A673 (cell line): Measurements from ENCODE around the gene NF1. TPM values are rescaled to one million over a fixed set of nuclear protein-coding genes. Genes with fewer than 3 reads are reported as not detected.

Experiments used
- BruUV-seq: library from RNA; stranded (reverse); fragments of 400-500 nt; replicated peaks from 2 replicates; lab custom pipeline; 2021; lab: Mats Ljungman, UMichigan
- CTCF ChIA-PET: fragments of 300-600 bp; sonication (Branson Sonifier 250); formaldehyde crosslinking; loops from one replicate; lab custom pipeline; 2022; ENCODE audit warnings: antibody characterized with exemption; lab: Charles Lee
- POLR2A ChIA-PET: fragments of 300-600 bp; sonication (Branson Sonifier 250); formaldehyde crosslinking; loops from one replicate; lab custom pipeline; 2022; ENCODE audit warnings: antibody characterized with exemption; ENCODE audit not compliant: low non-redundant PET; lab: Charles Lee
- DNase-seq: peaks from one replicate; pipeline ENCODE4 v3.0.0-alpha.2; 2015; ENCODE audit warnings: low spot score
- H3K27ac ChIP-seq: fragments of 200-600 bp; sonication (generic); 2 replicates; pipeline ENCODE4 v1.5.1; 2016; ENCODE audit warnings: mixed run types, low read depth, mild to moderate bottlenecking, mixed read lengths, antibody characterized with exemption, low read length; ENCODE audit not compliant: poor library complexity, severe bottlenecking
- H3K27me3 ChIP-seq: fragments of 200-600 bp; sonication (generic); replicated peaks from 2 replicates; pipeline ENCODE4 v1.6.1; 2017; ENCODE audit warnings: mixed run types, low read depth, mild to moderate bottlenecking, mixed read lengths, antibody characterized with exemption, low read length; ENCODE audit not compliant: insufficient read depth, poor library complexity
- H3K36me3 ChIP-seq: fragments of 200-600 bp; sonication (generic); 2 replicates; pipeline ENCODE4 v1.6.1; 2016; ENCODE audit warnings: mixed run types, mild to moderate bottlenecking, mixed read lengths, antibody characterized with exemption, low read length; ENCODE audit not compliant: insufficient read depth, poor library complexity, severe bottlenecking
- H3K4me1 ChIP-seq: fragments of 200-600 bp; sonication (generic); 2 replicates; pipeline ENCODE4 v1.6.1; 2017; ENCODE audit warnings: mixed run types, mild to moderate bottlenecking, mixed read lengths, antibody characterized with exemption, low read length; ENCODE audit not compliant: insufficient read depth, poor library complexity, severe bottlenecking
- H3K4me3 ChIP-seq: fragments of 200-600 bp; sonication (generic); 2 replicates; pipeline ENCODE4 v1.5.1; 2016; ENCODE audit warnings: low read depth, mixed run types, mild to moderate bottlenecking, mixed read lengths, low read length; ENCODE audit not compliant: poor library complexity, severe bottlenecking
- H3K9me3 ChIP-seq: fragments of 200-600 bp; sonication (generic); 2 replicates; pipeline ENCODE4 v1.6.1; 2016; ENCODE audit warnings: mixed run types, low read depth, mild to moderate bottlenecking, mixed read lengths, antibody characterized with exemption, low read length; ENCODE audit not compliant: poor library complexity, severe bottlenecking
- EZH2 ChIP-seq: fragments of 200-600 bp; sonication (generic); IDR thresholded peaks from 2 replicates; pipeline ENCODE4 v1.6.1; 2017; ENCODE audit warnings: borderline replicate concordance, low read depth, mild to moderate bottlenecking, mixed read lengths, antibody characterized with exemption, low read length; ENCODE audit not compliant: poor library complexity, severe bottlenecking
- intact Hi-C: fragments of 100-400 bp; cut with micrococcal nuclease; formaldehyde crosslinking; loops from one replicate; pipeline ENCODE4 v1.10.0; 2022; ENCODE audit not compliant: unreplicated experiment
- total RNA-seq: library from RNA; stranded (reverse); gene quantifications from 2 replicates; pipeline ENCODE4 v1.2.3, GENCODE V29; 2021
- TF ChIP-seq, protein P1 (sequence below): fragments of 300-800, 200-600 bp; sonication (generic); conservative IDR thresholded peaks from 2 replicates; pipeline ENCODE4 v1.5.1; 2017; ENCODE audit warnings: low read depth, mild to moderate bottlenecking, antibody characterized with exemption, low read length, moderate library complexity, mixed read lengths

NF1 gene
- total RNA-seq, 1 experiment from 2014 or later: 32.1 TPM

DNA sequence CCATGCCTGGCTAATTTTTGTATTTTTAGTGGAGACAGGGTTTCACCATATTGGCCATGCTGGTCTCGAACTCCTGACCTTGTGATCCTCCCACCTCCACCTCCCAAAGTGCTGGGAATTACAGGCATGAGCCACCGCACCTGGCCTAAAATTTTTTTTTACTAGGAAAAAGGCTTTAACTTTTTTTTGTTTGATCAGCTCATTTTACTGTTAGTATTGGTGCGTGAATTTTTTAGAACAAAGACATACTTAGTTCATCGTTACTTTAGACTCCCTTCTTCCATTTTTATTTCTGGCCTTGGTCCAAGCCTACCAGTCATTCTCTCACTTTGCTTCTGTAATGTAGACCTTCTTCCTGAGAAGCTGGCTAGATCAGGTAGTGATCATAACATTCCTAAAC lies 271.3 kb downstream of the NF1 start:
- H3K4me1 ChIP-seq: peaks cover 1% of the 10 kb centered on the region
- no peak overlapping the region for H3K27ac ChIP-seq
- no peak for TF ChIP-seq EZH2
- TF ChIP-seq, protein P1, sequence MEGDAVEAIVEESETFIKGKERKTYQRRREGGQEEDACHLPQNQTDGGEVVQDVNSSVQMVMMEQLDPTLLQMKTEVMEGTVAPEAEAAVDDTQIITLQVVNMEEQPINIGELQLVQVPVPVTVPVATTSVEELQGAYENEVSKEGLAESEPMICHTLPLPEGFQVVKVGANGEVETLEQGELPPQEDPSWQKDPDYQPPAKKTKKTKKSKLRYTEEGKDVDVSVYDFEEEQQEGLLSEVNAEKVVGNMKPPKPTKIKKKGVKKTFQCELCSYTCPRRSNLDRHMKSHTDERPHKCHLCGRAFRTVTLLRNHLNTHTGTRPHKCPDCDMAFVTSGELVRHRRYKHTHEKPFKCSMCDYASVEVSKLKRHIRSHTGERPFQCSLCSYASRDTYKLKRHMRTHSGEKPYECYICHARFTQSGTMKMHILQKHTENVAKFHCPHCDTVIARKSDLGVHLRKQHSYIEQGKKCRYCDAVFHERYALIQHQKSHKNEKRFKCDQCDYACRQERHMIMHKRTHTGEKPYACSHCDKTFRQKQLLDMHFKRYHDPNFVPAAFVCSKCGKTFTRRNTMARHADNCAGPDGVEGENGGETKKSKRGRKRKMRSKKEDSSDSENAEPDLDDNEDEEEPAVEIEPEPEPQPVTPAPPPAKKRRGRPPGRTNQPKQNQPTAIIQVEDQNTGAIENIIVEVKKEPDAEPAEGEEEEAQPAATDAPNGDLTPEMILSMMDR: no peak
- H3K27me3 ChIP-seq: no peaks in the 10 kb centered on the region
- peaks cover 3% of the 10 kb centered on the region for H3K36me3 ChIP-seq
- no peaks in the 10 kb centered on the region for H3K9me3 ChIP-seq
- intact Hi-C loops: no loop called here
- DNase-seq: no peak
- ChIA-PET POLR2A (no interaction called here), CTCF (no interaction called here)
- H3K4me3 ChIP-seq: no peak overlapping the region
- BruUV-seq: no TSS peak

DNA sequence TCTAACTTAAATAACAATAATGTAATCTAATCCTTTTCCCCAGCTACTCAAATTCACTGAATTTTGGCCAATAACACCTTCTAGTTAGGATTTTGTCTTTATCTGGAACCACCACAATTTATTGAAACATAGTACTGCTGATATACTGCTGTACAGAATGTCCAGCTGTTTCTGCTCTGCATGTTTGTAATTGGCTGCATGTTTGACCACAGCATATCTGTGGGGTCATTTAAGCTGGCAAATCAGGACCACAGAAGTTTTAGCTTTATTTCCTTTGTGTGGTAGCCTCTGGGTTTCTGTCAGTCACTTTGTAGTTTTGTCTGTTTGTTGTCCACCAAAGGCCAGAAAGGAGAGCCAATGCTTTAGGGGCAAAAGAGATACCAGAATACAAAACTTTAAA lies 274.5 kb downstream of the NF1 start:
- Histone ChIP-seq H3K27me3 (no peaks in the 10 kb centered on the region), H3K36me3 (no peaks in the 10 kb centered on the region), H3K9me3 (no peaks in the 10 kb centered on the region), H3K4me1 (peaks cover 9% of the 10 kb centered on the region), H3K27ac (no peak overlapping the region), H3K4me3 (no peak overlapping the region)
- TF ChIP-seq, protein P1: no peak
- no peak for TF ChIP-seq EZH2
- CTCF ChIA-PET: no interaction called here
- POLR2A ChIA-PET: no interaction called here
- no peak for DNase-seq
- BruUV-seq: no TSS peak
- intact Hi-C loops: no loop called here

DNA sequence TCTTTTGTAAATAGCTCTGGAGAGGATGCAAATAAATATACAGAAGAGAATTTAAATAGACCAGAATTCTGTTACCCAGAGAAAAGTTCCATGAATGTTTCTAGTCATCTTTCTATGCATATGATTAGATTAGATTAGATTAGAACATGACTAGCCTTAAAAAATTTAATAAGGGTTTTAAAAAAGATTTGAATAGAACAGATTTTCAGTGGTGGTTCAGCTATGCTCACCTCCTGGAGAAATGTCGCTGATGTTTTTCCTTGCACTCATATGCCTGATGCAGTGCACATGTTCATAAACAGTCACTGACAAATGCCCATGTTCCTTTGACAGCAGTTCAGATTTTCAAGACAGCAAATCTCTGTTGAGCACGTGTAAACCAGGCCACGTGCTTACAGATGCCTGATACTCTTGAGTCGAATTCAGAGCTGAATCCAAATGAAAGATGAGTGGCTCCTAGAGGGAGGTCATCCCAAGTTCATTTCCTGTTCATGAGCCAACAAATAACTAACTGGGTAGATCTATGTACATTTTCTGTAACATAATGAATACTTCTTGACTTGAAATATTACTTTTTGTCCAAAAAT lies 276.8 kb downstream of the NF1 start:
- CTCF ChIA-PET: no interaction called here
- DNase-seq: peak; percentile 66
- Histone ChIP-seq H3K36me3 (no peaks in the 10 kb centered on the region), H3K27me3 (no peaks in the 10 kb centered on the region), H3K27ac (no peak overlapping the region), H3K4me1 (peaks cover 9% of the 10 kb centered on the region), H3K9me3 (no peaks in the 10 kb centered on the region), H3K4me3 (no peak overlapping the region)
- BruUV-seq: no TSS peak
- intact Hi-C loops: loop anchor here (5.0 kb wide), 1 partner anchor 154 kb away; no protein-coding TSS in a partner anchor
- TF ChIP-seq, protein P1: no peak
- no peak for TF ChIP-seq EZH2
- POLR2A ChIA-PET: no interaction called here
